SK-N-MC (cell line): Measurements from ENCODE around the gene LSAMP.

Experiments used
- EZH2 ChIP-seq: fragments of 200-600 bp; sonication (generic); IDR thresholded peaks from one replicate; pipeline ENCODE4 v1.6.1; 2017; ENCODE audit warnings: antibody characterized with exemption
- FOXP2 ChIP-seq: optimal IDR thresholded peaks from 2 replicates; pipeline ENCODE3; 2011; ENCODE audit warnings: mild to moderate bottlenecking, moderate library complexity; ENCODE audit not compliant: insufficient read depth; ENCODE audit errors: extremely low read length, control extremely low read depth
- POLR2AphosphoS5 ChIP-seq: IDR thresholded peaks from 2 replicates; pipeline ENCODE4 v1.6.1; 2012; ENCODE audit warnings: mild to moderate bottlenecking, low read depth, low read length, borderline replicate concordance

DNA sequence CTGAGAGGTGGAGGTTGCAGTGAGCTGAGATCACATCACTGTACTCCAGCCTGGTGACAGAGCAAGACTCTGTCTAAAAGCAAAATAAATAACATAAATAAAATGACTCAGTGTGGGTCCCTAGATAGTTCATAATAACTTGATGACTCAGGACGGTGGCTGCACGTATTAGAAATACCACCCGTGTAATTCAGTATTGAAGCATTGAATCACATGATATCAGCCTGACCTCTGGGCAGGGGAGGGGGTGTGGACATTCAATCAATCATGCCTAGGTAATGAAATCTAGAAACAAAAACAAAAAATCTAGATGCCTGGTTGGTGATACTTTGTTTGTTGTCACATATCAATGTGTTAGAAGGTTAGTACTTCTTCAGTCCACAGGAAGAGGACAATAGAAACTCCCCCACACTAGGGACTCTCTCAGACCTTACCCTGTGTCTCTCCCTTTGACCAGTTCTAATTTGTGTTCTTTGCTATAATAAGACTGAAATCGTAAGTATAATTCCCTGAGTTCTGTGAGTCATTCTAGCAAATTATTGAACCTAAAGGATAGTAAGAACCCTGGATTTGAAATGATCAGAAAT is 644.7 kb downstream of the LSAMP start:
- TF ChIP-seq EZH2 (no peak), POLR2AphosphoS5 (no peak), FOXP2 (no peak)
